Measurements from ENCODE around the gene GAST.

DNA sequence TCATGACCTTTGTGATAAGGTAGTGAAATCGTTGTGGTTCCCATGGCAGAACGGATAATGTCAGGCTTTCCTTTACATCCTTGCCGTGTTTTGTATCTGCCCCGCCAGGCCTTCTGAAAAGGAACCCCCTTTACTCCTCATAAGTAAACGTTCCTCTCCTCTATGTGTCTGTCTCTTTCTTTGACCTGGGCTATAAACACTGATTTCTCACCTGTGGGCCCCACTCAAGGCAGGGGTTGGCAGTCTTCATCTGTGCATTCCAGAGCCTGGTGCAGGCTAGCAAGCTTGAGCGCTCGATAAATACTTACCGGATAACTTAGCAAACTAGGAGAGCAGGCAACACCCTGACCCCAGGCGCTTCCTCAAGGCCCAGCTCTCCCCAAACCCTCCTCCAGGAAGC lies 29.6 kb downstream of the GAST start:
- TF ChIP-seq, protein P1, sequence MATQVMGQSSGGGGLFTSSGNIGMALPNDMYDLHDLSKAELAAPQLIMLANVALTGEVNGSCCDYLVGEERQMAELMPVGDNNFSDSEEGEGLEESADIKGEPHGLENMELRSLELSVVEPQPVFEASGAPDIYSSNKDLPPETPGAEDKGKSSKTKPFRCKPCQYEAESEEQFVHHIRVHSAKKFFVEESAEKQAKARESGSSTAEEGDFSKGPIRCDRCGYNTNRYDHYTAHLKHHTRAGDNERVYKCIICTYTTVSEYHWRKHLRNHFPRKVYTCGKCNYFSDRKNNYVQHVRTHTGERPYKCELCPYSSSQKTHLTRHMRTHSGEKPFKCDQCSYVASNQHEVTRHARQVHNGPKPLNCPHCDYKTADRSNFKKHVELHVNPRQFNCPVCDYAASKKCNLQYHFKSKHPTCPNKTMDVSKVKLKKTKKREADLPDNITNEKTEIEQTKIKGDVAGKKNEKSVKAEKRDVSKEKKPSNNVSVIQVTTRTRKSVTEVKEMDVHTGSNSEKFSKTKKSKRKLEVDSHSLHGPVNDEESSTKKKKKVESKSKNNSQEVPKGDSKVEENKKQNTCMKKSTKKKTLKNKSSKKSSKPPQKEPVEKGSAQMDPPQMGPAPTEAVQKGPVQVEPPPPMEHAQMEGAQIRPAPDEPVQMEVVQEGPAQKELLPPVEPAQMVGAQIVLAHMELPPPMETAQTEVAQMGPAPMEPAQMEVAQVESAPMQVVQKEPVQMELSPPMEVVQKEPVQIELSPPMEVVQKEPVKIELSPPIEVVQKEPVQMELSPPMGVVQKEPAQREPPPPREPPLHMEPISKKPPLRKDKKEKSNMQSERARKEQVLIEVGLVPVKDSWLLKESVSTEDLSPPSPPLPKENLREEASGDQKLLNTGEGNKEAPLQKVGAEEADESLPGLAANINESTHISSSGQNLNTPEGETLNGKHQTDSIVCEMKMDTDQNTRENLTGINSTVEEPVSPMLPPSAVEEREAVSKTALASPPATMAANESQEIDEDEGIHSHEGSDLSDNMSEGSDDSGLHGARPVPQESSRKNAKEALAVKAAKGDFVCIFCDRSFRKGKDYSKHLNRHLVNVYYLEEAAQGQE (IDR thresholded peaks at IDR 0.05; ENCODE audit: unreplicated experiment) = no peak
- TF ChIP-seq, protein P2, sequence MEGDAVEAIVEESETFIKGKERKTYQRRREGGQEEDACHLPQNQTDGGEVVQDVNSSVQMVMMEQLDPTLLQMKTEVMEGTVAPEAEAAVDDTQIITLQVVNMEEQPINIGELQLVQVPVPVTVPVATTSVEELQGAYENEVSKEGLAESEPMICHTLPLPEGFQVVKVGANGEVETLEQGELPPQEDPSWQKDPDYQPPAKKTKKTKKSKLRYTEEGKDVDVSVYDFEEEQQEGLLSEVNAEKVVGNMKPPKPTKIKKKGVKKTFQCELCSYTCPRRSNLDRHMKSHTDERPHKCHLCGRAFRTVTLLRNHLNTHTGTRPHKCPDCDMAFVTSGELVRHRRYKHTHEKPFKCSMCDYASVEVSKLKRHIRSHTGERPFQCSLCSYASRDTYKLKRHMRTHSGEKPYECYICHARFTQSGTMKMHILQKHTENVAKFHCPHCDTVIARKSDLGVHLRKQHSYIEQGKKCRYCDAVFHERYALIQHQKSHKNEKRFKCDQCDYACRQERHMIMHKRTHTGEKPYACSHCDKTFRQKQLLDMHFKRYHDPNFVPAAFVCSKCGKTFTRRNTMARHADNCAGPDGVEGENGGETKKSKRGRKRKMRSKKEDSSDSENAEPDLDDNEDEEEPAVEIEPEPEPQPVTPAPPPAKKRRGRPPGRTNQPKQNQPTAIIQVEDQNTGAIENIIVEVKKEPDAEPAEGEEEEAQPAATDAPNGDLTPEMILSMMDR (conservative IDR thresholded peaks at IDR 0.05; ENCODE audit: low read depth in 2 of 2) = no peak
- TF ChIP-seq EZH2phosphoT487 (IDR thresholded peaks at IDR 0.05; ENCODE audit: unreplicated experiment) (no peak), POLR2AphosphoS5 (IDR thresholded peaks at IDR 0.05; ENCODE audit: low read depth) (no peak), EZH2 (IDR thresholded peaks at IDR 0.05; ENCODE audit: low read depth, unreplicated experiment) (no peak), NANOG (IDR thresholded peaks at IDR 0.05; ENCODE audit: borderline replicate concordance) (no peak), JUNB (IDR thresholded peaks at IDR 0.05; ENCODE audit: unreplicated experiment) (no peak), CREB1 (CRISPR knock-in tag; IDR thresholded peaks at IDR 0.05; ENCODE audit: low read depth) (no peak)
- TF ChIP-seq, protein P3, sequence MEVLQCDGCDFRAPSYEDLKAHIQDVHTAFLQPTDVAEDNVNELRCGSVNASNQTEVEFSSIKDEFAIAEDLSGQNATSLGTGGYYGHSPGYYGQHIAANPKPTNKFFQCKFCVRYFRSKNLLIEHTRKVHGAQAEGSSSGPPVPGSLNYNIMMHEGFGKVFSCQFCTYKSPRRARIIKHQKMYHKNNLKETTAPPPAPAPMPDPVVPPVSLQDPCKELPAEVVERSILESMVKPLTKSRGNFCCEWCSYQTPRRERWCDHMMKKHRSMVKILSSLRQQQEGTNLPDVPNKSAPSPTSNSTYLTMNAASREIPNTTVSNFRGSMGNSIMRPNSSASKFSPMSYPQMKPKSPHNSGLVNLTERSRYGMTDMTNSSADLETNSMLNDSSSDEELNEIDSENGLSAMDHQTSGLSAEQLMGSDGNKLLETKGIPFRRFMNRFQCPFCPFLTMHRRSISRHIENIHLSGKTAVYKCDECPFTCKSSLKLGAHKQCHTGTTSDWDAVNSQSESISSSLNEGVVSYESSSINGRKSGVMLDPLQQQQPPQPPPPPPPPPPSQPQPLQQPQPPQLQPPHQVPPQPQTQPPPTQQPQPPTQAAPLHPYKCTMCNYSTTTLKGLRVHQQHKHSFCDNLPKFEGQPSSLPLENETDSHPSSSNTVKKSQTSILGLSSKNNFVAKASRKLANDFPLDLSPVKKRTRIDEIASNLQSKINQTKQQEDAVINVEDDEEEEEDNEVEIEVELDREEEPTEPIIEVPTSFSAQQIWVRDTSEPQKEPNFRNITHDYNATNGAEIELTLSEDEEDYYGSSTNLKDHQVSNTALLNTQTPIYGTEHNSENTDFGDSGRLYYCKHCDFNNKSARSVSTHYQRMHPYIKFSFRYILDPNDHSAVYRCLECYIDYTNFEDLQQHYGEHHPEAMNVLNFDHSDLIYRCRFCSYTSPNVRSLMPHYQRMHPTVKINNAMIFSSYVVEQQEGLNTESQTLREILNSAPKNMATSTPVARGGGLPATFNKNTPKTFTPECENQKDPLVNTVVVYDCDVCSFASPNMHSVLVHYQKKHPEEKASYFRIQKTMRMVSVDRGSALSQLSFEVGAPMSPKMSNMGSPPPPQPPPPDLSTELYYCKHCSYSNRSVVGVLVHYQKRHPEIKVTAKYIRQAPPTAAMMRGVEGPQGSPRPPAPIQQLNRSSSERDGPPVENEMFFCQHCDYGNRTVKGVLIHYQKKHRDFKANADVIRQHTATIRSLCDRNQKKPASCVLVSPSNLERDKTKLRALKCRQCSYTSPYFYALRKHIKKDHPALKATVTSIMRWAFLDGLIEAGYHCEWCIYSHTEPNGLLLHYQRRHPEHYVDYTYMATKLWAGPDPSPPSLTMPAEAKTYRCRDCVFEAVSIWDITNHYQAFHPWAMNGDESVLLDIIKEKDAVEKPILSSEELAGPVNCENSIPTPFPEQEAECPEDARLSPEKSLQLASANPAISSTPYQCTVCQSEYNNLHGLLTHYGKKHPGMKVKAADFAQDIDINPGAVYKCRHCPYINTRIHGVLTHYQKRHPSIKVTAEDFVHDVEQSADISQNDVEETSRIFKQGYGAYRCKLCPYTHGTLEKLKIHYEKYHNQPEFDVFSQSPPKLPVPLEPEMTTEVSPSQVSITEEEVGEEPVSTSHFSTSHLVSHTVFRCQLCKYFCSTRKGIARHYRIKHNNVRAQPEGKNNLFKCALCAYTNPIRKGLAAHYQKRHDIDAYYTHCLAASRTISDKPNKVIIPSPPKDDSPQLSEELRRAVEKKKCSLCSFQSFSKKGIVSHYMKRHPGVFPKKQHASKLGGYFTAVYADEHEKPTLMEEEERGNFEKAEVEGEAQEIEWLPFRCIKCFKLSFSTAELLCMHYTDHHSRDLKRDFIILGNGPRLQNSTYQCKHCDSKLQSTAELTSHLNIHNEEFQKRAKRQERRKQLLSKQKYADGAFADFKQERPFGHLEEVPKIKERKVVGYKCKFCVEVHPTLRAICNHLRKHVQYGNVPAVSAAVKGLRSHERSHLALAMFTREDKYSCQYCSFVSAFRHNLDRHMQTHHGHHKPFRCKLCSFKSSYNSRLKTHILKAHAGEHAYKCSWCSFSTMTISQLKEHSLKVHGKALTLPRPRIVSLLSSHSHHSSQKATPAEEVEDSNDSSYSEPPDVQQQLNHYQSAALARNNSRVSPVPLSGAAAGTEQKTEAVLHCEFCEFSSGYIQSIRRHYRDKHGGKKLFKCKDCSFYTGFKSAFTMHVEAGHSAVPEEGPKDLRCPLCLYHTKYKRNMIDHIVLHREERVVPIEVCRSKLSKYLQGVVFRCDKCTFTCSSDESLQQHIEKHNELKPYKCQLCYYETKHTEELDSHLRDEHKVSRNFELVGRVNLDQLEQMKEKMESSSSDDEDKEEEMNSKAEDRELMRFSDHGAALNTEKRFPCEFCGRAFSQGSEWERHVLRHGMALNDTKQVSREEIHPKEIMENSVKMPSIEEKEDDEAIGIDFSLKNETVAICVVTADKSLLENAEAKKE (CRISPR knock-in tag; IDR thresholded peaks at IDR 0.05) = no peak

Data from GM23338 (cell line).